Transverse colon (tissue), 3 donors: ENCODE data around the gene ATG9B.

Source experiments
- POLR2A ChIP-seq: fragments of 450-650 bp; IDR thresholded peaks from one replicate; pipeline ENCODE4 v1.6.1; 2016; ENCODE audit warnings: antibody characterized with exemption, mild to moderate bottlenecking, moderate library complexity
- TF ChIP-seq, protein P1 (sequence below), 5 experiments: fragments of 200-600 bp in 3 of 5; fragments of 450-650 bp in 2 of 5; sonication (generic) in 3 of 5; IDR thresholded peaks; 1 replicate in 2 of 5; 2 replicates in 3 of 5; pipeline ENCODE4 v1.5.1; 2016 to 2017; ENCODE audit warnings: antibody characterized with exemption in 5 of 5, inconsistent platforms in 3 of 5, mild to moderate bottlenecking in 2 of 5, moderate library complexity in 1 of 5

DNA sequence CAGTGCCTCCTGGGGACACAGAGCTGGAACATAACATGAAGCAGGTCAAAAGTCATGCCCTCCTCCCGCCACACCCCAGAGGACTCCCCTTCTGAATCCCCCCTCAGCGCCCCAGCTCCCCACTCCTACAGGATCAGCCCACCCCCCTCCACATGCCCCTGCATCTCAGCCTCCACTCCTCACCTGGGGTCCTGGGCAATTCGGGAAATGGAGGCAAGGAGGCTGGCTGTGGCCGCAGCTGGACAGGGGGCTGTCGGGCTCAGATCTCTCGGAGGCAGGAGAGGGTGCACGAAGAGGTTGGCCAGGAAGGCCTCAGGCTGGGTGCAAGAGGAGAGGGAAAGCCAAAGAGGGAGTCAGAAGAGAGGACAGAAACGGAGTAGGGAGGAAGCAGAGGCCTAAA is 7.8 kb downstream of the ATG9B start:
- TF ChIP-seq POLR2A, result no peak
- TF ChIP-seq, protein P1, sequence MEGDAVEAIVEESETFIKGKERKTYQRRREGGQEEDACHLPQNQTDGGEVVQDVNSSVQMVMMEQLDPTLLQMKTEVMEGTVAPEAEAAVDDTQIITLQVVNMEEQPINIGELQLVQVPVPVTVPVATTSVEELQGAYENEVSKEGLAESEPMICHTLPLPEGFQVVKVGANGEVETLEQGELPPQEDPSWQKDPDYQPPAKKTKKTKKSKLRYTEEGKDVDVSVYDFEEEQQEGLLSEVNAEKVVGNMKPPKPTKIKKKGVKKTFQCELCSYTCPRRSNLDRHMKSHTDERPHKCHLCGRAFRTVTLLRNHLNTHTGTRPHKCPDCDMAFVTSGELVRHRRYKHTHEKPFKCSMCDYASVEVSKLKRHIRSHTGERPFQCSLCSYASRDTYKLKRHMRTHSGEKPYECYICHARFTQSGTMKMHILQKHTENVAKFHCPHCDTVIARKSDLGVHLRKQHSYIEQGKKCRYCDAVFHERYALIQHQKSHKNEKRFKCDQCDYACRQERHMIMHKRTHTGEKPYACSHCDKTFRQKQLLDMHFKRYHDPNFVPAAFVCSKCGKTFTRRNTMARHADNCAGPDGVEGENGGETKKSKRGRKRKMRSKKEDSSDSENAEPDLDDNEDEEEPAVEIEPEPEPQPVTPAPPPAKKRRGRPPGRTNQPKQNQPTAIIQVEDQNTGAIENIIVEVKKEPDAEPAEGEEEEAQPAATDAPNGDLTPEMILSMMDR (IDR thresholded peaks at IDR 0.05), result no peak
